Middle frontal gyrus (tissue), 1 donor: ENCODE measurements around the gene MCAT.
"Not testable (repeated sequence)": the region's sequence is repeated elsewhere in the genome, so short reads cannot be mapped to it uniquely, and the experiment has no call there.

Experiments
- DNase-seq: peaks from one replicate; pipeline ENCODE4 v3.0.0-alpha.2; 2015; ENCODE audit warnings: low spot score; ENCODE audit errors: extremely low spot score

Gene MCAT

DNA sequence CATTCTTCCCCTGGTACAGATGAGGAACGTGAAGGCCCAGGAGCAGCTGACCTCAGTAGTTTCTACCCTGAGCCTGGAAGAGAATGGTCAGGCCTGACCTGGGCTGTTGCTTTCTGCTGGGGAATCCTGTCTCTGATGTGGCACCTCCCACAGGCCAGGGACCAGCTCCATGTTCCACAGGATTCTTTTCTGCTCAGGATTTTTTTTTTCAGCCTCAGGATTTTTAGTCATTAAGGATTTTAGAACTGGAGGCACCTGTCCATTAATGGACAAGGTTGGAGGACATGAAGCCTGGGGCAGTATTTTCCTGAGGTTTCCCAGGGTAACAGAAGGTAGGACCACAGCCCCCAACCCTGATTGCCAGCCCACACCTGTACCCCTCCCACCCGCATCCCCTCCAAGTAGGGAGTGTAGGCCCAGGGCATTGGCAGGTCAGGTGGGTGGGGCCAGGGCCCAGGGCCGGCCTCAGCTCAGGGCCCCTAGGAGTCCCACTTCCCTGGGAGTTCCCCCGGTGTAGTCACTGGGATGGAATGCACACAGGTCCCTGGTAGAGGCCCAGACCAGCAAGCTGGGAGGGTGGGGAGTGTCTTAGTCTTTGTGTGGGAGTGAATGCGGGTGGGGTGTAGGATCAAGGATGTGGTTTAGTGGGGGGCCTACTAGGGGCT lies 16.6 kb downstream of the MCAT start:
- no peak for DNase-seq

DNA sequence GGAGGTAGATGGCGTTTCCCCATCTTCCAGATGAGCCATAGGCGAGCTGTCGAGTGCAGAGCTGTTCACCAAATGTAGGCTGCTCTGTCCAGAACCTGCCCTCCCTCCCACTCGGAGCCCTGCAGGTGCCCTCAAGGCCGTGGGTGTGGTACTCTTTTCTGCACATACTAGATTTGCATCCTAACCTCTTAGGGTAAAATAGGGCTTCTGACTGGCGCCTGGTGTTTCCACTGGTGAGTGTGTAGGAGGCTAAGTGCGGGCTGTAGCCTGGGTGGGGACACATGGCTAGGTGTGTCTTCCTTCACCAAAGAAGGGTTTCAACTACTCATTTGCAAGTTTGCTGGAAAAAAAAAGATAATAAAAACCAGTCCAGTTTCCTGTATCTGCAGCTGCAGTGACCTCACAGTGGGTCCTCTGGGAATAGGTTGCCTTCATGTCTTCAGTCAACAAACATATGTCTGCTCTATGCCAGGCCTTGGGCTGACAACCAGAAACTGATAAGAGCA lies 24.2 kb downstream of the MCAT start:
- no peak for DNase-seq

DNA sequence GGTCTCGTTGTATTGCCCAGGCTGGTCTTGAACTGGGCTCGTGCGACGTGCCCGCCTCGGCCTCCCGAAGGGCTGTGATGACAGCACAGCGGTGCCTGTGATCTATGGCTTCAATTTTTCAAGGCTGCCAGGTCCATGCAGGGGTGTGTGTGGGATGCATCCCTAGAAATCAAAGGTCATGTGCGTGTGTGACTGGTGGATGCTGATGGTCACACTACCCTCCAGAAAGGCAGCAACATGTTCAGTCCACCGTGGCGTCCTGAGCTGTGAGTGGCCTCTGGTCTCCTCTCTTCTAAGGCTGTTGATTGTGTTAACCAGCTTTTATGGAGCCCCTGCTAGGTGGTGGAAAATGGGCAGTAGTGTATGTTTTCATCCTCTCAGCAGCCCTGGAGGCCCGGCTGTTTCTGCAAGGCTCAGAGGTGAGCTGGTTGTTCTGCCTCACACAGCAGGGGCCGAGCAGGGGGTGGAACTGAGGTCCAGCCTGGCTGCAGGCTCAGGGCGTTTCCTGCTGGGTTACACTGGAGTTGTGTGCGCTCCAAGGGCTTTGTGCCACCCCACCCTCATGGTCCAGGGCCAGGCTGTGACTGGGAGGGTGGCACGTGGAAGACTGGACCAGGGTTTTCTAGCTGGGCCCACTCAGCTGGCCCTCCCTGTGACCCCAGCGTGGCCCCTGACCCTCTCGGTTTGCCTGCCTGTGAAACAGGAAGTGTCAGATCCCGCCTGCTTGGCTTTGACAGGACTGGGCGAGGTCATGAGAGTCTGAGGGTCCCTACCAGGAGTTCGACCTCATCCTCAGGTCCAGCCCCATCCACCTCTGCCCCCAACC lies 25.0 kb downstream of the MCAT start:
- no peak for DNase-seq

DNA sequence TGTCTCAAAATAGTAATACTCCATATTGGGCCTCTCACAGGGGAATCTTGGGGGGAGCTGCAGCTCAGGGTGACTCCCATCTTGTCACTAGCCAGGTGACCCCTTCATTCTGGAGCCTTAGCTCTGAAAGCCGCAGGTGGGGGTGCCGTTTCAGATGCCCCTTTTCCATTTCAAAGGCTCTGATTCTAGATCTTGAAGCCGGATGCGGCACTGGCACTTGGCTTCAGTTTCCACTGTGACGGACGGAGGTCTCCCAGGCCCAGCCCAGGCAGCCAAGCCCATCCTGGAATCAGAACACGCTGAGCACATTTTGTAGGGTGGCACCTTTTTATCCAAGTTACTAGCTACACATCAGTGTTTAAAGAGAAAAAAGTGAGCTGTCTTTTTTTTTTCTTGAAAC lies 26.3 kb downstream of the MCAT start:
- DNase-seq, result no peak

DNA sequence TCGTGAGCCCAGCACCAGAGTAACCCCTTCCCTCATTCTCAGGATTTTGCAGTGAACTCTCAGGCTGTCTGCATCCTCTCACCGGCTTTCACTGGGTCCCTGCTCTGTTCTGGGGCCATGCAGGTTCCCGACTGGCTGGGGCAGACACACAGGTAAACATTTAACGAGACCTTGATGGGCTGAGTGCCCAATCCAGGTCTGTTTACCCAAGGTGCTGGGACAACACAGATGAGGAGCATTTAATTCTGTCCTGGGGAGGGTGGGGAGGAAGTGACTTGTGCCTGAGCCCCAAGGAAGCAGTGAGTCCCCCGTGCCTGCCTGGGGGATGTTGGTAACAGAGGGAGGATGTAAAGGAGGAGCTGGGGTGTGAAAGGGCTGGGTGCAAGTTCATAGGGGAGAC lies 28.2 kb downstream of the MCAT start:
- DNase-seq, result no peak

DNA sequence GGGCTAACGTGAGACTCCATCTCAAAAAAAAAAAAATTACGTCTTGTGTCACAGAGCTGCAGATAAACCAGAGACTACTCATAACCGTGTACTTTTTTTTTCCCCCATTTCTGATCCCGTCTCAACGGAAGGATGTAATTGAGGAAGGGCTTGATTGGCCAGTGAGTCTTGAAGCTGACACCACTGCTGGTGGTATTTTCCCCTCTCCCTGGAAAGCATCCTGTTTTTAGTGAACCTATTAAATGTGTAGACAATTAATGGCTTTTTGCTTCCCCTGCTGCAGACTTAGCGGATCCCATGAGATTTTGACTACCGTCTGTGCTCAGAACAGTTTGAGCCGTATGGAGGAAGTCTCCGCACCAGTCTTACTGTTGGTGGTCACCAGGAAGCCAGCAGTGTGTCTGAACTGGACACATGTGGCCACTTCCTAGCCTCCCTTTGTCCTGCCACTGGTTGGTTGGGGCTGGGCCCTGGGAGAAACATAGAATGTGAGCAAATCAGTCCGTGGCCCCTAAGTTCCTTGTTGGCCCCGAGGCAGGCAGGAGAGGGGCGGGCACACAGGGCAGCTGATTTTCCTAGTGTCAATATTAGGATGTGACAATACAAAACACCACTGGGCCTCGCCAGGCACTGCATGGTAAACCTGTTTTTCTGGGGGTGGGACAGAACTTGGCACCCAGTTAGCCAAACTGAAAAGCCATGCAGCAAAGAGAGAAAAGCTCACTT lies 29.5 kb downstream of the MCAT start:
- no peak for DNase-seq

DNA sequence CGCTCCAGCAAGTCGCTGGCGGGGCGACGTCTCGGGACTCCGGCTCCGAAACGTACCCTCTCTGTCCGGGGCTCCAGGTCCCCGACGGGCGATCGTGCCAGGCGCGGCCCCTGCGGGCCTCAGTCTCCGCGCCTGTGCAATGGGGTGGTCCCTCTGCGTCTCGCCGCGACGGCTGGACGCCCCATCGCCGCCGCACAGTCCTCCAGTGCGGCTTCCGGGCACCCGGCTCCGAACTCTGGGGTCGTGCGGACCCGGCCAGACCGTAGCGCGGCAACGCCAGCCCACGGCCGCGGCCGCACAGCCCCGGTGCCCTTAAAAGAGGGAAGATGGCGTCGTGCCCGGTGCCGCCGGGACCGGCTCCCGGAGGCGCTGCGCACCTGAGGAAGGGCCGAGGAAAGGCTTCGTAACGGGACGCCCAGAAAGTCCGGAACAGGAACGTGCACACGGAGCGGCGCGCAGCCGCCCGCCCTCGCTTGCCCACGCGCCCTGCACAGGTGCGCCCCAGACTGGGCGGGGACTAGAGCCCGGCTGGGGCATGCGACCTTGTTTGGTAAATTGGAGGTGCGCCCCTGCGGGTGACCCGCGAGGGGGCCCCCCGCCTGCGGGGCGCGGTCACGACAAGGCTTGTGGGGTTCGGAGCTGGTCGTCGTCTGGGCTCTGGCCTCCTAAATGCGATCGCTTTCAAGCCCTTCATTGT lies 32.1 kb downstream of the MCAT start:
- no peak for DNase-seq

DNA sequence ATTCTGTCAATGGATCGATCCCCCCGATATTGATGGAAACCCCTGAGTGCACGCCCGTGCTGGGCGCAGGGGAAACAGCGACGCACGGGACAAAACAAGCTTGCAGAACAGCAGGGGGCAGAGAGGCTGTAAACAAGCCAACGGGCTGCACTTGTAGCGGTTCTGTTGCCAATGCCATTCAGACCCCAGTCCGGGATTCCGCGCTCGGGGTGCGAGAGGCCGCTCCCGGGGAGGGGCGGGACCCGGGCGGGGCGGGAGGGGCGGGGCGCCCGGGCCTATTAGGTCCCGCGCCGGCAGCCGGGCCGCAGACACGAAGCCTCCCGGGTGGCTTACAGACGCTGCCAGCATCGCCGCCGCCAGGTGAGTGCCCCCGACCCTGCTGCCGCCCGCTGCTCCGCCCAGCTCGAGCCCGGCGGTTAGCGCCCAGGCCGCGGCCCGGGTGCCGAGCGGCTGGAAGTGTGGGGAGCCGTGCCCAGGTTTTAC lies 32.7 kb downstream of the MCAT start, which contains the start of gene BIK:
BIK (plus strand) TSS at position 307 of the 483 bp plus-strand sequence. CDS start 13,273 bp downstream, outside the sequence.
- no peak for DNase-seq

DNA sequence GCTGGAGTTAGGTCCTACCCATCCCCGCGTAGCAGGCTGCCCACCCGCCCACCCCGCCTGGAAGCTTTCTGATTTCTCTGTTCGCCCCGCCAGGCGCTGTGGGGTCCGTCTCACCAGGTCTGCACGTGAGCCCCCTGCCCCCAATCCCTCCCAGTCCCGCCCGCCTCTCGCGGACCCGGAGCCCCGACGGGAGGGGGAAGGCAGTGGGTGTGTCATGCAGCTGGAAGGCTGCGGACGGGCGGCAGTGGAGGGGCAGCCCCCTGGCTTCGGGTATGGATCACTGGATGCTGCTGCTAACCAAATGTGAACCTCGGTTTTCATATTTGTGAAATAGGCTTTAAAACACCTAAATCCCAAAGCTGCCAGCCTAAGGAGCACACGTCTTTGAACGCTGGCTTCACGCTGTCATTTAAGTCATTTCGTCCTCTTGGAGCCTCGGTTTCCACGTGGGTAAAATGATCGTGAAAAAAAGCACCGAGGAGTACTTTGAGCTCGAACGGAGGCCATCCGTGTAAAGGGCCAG lies 33.2 kb downstream of the MCAT start:
- DNase-seq, result no peak

DNA sequence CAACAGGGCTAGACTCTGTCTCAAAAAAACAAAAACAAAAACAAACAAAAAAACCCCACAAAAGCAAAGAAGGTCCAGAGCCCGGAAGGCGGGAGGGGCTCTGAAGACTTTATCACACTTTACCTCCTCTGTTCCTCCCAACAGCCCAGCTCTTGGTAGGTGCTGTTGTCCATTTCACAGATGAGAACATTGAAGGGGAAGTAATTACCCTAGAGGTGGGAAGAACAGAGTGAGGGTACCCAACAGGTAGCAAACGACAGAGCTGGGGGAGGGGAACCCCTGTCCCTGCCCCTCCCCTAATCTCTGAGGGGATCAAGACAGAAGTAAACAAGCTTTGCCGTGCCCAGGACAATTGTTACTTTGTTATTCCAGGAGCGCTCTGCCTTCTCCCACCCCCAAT lies 33.7 kb downstream of the MCAT start:
- no peak for DNase-seq

DNA sequence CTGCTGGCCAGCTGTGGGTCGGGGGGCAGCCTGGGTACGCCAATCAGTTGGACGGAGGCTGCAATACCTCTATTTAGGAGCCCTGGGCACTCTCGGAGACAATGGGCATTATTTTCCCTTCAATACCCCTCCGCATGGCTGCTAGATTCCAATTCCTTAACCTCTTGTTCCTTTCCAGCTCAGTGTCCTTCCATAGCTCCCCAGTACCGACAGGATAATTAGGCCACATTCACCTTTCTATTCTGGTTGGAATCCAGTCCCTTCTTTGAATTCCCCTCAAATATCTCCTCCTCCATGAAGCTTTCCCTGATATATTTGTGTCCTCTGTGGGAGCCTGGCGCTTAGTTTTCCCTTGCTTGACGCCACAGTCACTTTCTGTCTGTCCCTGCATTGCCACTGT lies 36.9 kb downstream of the MCAT start:
- DNase-seq, result no peak

DNA sequence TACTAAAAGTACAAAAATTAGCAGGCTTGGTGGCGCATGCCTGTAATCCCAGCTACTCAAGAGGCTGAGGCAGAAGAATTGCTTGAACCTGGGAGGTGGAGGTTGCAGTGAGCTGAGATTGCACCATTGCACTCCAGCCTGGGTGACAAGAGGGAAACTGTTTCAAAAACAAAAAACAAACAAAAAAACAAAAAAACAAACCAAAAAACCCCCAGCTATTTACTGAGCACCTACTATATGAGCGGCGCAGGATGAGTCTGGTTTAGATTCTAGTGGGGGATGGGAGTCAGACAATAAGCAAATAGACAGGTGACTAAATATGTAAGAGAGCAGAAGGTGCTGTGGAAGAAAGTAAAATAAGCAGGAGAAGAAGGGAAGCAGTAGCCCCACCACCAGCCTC lies 38.2 kb downstream of the MCAT start:
- DNase-seq, result not testable (repeated sequence)

DNA sequence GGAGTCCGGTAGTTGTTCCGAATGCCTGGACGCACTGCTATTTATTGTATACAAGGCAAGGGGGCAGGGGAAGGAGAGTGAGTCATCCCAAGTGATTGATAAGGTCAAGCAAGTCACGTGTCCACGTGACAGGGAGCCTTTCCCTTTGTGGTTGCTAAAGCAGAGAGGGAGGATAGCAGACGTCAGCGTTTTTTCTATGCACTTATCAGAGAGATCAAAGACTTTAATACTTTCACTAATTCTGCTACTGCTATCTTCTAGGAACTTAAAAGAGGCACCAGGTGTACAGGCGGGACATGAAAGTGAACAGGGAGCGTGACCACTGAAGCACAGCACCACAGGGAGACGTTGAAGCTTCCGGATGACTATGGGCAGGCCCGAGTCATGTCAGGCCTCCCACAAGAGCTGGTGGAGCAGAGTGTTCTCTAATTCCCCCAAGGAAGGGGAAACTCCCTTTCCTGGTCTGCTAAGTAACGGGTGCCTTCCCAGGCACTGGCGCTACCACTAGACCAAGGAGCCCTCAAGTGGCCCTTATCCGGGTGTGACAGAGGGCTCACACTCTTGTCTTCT lies 39.1 kb downstream of the MCAT start:
- DNase-seq, result not testable (repeated sequence)

DNA sequence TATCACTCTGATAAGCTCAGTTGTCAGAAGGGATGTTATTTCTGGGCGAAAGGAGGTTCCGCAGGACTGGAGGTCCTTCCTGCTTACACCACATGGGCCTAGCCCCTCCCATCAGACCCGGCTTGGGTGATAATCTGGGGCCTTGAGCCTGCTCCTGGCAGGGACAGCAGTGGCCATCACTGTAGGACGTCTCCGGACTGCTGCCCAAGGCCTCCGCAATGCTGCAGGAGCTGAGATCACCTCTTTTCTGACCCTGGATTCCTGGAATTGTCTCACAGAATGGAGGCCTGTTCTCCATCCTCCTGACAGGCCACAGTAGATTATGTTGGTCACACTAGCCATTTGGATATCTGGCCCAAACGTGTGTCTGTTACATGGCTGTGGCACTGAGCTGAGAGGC lies 41.9 kb downstream of the MCAT start:
- no peak for DNase-seq

DNA sequence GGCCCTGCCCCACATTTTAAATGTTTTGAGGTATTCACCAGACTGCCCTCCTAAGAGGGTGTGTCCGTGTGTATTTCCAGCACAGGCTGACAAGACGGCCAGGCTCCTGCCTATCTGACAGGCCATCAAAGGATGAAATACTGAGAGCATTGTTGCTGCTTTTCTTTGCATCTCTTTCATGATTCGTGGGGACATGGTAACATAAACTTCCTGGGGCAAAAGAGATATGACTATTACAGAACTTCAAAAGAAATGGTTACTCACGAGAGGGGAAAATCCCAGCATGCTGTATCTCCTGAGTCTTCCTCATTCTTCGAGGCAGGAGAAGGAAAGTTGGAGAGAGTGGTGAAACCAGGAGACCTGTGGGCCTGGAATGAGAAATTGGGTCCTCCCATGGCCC lies 43.0 kb downstream of the MCAT start:
- DNase-seq, result no peak

DNA sequence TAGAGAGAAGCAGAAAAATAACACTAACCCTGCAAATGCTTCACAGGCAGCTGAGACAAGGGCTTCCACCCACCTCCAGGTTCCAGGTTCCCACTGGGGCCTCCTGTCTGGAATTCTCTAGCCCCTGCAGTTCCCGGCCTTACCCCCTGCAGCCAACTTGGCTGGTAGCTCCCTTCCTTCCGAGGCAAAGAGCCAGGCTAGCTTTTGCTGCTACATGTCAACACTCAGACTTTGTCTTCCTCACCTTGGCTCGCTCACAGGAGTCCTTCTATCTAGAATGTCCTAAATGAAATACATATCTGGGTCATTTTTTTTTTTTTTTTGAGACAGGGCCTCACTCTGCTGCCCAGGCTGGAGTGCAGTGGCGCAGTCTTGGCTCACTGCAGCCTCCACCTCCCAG lies 44.1 kb downstream of the MCAT start:
- DNase-seq, result no peak

DNA sequence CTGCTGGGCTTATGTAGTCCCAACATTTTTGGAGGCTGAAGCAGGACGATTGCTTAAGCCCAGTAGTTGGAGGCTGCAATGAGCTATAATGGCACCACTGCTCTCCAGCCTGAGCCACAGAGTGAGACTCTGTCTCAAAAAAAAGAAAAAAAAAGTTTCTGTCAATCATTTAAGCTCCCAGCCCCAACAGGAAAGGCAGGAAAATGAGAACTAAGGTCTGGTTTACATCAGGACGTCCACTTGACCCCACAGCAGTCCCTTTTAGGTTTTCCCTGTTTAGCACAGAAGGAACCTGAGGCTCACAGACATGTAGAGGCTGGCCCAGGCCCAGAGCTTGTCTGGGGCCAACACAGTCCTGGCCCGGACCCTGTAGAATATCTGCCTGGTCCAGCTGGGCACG lies 44.8 kb downstream of the MCAT start:
- no peak for DNase-seq

DNA sequence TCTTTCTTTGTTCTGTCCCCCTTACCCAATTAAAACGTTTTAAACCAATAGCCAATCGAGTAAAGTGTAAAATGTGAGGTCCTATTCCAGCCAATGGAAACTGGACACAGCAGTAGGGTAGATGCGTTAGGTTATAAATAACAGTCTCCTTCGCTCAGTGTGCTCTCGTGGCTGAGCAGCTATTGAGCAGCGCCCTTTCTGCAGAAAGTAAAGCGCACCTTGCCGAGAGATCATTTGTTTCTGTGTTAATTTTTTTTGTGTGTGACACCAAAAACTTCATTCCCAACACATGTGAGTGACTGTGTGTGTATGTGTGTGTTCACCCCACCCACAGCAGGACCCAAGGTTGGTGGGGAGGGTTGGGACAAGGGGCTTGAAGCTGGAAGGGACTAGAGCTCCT lies 46.8 kb downstream of the MCAT start:
- DNase-seq, result no peak

DNA sequence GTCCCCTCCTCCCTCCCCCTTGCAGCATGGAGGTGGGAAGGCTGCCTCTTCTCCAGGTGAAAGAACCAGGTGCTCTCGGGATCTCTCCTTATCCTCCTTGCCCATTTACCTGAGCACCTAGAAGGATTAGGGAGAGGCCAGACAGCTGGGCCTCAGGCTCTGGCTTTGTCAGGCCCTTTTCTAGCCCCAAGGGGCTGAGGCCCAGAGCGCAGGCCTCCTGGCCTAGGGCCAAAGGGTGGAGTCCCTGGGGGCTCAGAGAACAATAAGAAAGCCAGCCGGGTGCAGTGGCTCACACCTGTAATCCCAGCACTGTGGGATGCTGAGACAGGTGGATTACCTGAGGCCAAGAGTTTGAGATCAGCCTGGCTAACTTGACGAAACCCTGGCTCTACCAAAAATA lies 48.6 kb downstream of the MCAT start:
- DNase-seq, result no peak

DNA sequence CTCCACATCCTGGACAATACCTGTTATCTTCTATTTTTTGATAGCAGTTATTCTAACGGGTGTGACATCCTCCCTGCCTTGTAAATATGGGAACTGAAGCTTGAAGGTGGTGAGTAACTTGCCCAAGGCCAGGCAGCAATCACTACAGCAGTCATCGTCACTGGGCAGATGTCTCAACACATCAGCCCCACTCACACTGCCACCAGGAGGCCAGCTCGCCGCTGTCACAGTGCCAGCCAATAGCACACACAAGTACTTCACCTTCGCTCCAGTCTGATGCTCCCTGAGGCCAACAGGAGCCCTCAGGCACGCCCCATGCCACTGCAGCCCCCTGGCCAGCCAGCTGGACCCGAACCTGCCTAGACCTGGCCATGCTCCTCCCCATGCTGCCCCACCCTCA lies 49.1 kb downstream of the MCAT start:
- no peak for DNase-seq

DNA sequence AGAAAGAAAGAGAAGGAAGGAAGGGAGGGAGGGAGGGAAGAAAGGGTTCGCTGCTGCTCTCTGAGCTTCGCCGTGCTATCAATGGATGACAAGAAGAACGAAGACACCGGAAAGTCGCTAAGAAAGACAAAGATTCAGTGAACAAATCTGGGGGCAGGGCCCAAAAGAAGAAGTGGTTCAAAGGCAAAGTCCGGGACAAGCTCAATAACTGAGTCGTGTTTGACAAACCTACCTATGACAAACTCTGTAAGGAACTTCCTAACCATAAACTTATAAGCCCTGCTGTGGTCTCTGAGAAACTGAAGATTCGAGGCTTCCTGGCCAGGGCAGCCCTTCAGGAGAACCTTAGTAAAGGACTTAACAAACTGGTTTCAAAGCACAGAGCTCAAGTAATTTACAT lies 51.1 kb downstream of the MCAT start:
- DNase-seq, result no peak
